Astrocyte of the spinal cord (primary cell): ENCODE measurements around the gene LRRC73.

Experiments
- DNase-seq: peaks from one replicate; pipeline ENCODE4 v3.0.0; 2011; ENCODE audit warnings: low read depth, low spot score
- H3K4me3 ChIP-seq: 2 replicates; pipeline ENCODE4 v1.5.1; 2011; ENCODE audit warnings: low read depth, mild to moderate bottlenecking, low read length, moderate library complexity
- in situ Hi-C: cut with HindIII; loops from 2 replicates; pipeline ENCODE4 v1.10.0; 2017; ENCODE audit warnings: low sequenced_read_pairs
- TF ChIP-seq, protein P1 (sequence below): IDR thresholded peaks from 2 replicates; pipeline ENCODE4 v1.5.1; 2012; ENCODE audit warnings: low read depth, mild to moderate bottlenecking, low read length, inconsistent platforms

Gene LRRC73

DNA sequence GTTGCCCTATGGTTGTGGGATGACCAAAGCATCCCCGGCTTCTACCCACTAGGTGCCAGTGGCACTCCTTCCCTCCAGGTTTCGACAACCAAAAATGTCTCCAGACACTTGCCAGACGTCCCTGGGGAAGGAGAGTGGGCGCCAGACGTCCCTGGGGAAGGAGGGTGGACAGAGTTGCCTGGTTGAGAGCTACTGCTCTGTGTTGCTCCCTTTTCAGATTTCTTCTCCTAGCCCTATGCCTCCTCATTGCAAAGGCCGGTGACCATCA, 13.1 kb downstream of the LRRC73 start:
- TF ChIP-seq, protein P1, sequence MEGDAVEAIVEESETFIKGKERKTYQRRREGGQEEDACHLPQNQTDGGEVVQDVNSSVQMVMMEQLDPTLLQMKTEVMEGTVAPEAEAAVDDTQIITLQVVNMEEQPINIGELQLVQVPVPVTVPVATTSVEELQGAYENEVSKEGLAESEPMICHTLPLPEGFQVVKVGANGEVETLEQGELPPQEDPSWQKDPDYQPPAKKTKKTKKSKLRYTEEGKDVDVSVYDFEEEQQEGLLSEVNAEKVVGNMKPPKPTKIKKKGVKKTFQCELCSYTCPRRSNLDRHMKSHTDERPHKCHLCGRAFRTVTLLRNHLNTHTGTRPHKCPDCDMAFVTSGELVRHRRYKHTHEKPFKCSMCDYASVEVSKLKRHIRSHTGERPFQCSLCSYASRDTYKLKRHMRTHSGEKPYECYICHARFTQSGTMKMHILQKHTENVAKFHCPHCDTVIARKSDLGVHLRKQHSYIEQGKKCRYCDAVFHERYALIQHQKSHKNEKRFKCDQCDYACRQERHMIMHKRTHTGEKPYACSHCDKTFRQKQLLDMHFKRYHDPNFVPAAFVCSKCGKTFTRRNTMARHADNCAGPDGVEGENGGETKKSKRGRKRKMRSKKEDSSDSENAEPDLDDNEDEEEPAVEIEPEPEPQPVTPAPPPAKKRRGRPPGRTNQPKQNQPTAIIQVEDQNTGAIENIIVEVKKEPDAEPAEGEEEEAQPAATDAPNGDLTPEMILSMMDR = no peak
- in situ Hi-C loops = no loop called here
- H3K4me3 ChIP-seq = no peak overlapping the region
- no peak for DNase-seq

DNA sequence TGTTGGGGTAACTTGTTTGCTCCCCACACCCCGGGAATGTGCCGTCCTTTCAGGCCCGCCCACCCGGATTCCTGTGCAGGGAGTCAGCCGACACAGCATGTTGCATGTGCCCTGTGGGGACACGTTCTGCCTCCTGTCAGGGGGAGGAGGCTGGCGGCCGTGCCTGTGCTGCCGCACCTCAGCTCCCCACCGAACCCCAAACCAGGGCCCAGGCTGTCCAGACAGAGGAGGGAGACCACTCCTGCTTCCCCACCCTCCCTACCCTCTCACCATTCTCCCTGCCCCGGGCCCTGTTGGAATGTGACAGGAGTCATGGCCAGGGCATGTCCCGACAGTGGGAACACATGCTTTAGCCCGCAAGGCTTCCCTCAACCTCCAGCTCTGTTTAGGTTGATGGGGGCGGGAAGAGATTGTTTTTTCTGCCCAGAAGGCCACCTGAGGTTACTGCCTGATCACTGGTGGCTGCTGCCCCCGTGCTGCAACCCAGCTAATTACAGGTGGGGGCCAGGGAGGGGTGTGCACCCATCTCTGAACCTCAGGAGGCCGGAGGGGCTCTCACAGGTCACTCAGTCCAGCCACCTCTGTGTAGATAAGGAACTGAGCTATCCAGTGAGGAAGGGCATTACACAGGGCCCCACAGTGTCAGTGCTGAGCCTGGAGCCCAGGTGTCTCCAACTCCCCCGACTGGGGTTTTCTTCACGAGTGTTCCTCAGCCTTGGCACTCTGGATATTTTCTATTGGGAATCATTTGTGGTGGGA, 13.6 kb downstream of the LRRC73 start:
- in situ Hi-C loops = no loop called here
- TF ChIP-seq, protein P1 = peak; percentile 66
- DNase-seq = peak; percentile 34

DNA sequence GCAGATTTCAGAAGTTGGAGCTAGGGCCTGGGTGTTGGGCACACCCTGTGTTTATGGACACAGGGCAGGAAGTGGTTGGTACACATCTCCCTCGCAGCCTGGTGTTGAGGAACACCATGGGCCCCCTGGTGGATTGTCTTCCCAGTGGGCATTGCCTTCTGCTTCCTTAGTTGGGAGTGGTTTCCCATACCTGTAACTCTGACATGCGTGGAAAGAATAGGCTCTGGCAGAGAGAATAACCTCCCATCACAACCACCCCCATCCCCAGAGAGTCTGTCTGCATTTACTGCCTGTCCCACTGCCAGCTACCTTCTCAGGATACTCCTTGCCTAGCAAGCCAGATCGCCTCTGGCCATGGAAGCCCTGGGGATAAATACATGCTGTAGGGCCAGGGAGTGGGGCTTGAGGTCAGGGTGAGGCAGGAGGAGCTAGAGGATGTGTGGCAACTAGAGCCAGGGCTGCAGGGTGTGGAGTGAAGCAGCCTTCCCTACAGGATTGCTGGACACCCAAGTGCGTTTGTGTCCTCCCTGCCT, 14.7 kb downstream of the LRRC73 start:
- in situ Hi-C loops = no loop called here
- no peak for DNase-seq
- TF ChIP-seq, protein P1 = peak; percentile 30
- H3K4me3 ChIP-seq = no peak overlapping the region

More for the DNA sequence above, 13.6 kb downstream of the LRRC73 start:
- H3K4me3 ChIP-seq = no peak overlapping the region

DNA sequence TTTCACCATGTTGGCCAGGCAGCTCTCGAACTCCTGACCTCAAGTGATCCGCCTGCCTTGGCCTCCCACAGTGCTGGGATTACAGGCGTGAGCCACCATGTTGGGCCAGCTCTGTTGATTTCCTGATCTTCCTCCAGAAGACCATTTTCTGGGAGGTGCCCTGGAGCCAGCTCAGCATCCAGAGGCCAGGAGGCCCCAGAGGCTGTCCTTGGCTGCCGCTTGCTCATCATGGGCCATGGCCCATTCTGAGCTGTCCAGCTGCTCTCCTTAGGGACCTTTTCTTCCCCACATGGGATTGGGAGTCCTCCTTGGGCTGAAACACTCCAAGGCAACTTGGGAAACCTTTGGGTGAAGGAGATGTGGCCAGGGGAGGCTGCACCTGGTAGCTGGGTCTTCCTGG, 15.4 kb downstream of the LRRC73 start:
- in situ Hi-C loops = no loop called here
- TF ChIP-seq, protein P1 = no peak
- no peak overlapping the region for H3K4me3 ChIP-seq
- no peak for DNase-seq

DNA sequence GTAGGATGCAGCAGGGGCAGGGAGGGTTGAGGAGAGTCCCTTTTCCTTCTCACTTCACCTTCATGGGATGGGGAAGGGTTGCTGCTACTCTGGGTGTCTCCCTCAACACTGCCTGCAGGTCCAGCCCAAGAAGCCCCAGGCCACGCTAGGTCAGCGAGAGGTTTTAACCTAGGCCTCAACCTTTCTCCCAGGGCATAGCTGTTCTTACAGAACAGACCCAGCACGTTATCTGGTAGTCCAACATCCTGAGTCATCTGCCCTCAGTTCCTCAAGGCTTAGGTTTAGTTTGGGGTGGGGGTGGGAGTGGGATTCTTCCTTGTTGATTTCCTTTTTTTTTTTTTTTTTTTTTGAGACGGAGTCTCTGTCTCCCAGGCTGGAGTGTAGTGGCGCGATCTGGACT, 15.8 kb downstream of the LRRC73 start:
- in situ Hi-C loops = no loop called here
- TF ChIP-seq, protein P1 = no peak
- H3K4me3 ChIP-seq = no peak overlapping the region
- no peak for DNase-seq

DNA sequence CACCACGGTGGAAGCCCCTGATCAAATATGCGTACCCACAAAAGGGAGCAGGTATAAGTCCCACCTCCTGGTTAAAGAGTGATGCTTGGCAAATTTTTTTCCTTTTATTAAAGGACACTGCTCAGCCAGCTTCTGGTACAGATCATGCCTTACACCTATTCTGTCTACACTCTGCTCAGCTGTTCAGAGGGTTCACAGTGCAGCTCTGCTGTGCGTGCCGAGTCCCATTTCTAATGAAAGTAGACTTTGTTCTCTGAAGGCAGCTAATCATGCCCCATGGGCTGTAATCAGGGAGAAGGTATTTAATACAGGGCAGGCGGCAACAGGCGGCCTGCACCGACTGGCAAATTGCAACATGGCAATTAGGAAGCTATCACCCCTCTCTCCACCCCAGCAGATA, 16.3 kb downstream of the LRRC73 start:
- in situ Hi-C loops = no loop called here
- H3K4me3 ChIP-seq = no peak overlapping the region
- TF ChIP-seq, protein P1 = no peak
- no peak for DNase-seq
